ENCODE measurements around the gene KIF26A.

KIF26A gene

GRCh38 chr14:104101086-104101621, 37.2 kb upstream of the KIF26A start:
- no peak for DNase-seq (ENCODE audit: low read depth in 1 of 2, low spot score in 1 of 2)

GRCh38 chr14:104101651-104102281, 36.6 kb upstream of the KIF26A start:
- DNase-seq (ENCODE audit: low read depth in 1 of 2, low spot score in 1 of 2), result no peak

DNA sequence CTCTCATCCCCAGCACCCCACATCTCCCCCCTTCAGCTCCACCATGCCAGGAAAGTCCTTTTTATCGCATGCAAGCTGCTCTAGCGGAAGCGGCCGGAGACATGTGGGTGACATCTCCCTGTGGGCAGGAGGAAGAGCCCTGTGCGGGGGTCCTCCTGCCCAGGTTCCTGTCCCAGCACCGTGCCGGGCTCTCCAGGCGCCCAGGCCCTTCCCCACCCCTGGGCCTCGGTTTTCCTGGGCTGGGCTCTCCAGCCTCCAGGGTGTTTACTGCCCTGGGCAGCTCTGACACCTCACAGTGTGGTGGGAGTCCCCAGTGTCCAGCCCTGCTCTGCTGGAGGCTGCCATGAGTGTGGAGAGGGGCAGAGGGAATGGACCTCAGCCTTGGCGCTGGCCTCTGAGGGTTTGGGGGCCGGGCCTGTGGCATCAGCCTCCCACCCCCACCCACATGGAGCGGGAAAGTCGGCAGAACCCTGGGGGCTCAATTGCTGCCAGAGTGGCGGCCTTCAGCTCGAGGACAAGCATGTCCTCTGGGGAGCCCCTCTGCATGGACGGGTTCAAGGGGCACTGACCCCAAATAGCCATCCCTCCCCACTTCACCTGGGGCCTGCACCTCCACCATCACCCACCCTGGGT, 36.0 kb upstream of the KIF26A start:
- no peak for DNase-seq (ENCODE audit: low read depth in 1 of 2, low spot score in 1 of 2)

DNA sequence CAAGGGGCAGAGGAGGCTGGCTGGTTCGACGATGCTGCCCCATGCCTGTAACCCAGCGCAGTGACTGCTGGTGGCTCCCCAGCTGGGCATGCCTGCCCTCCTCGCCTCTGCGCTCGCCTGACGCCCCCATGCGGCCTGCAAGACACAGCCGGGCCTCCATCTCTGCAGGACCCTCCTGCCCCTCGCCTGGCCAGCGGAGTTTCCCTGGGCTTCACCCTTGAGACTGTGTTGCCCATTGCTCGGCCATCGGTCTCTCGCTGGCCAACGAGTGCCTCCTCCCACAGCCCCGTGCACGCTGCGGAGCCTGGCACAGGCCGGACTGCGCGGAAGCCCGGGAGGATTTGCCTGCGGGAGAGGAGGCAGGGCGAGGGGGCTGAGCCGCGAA, 35.3 kb upstream of the KIF26A start:
- DNase-seq (ENCODE audit: low read depth in 1 of 2, low spot score in 1 of 2), result no peak

DNA sequence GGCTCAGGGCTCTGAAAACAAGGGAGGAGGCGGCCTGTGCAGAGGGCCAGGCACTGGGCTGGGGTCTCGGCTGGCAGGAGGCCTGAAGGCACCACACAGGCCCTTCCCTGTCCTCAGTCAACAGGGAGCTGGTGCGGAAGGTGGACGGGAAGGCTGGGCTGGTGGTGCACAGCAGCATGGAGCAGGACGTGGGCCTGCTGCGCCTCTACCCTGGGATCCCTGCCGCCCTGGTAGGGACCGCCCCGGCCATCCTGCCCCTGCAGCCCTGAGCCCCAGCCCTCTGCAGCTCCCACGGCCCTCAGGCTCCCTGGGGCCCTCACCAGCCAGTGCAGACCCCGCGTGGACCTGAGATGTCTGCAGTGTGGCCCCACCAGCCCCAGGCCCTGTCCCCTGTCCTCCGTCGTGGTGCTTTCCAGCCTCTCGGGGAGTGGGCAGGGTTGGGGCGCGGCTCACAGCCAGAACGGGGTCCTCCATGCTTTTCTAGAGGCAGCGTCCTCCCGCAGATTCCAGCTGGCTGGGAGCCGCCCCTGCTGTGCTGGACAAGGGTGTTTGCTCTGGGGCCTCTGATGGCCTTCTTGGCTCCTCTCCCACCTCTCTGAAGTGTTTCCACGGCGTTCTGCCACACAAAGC, 34.8 kb upstream of the KIF26A start:
- no peak for DNase-seq (ENCODE audit: low read depth in 1 of 2, low spot score in 1 of 2)

- DNase-seq (ENCODE audit: low read depth in 1 of 2, low spot score in 1 of 2), result no peak
These were observed 34.1 kb upstream of the KIF26A start for GRCh38 chr14:104104076-104104901.

- no peak for DNase-seq (ENCODE audit: low read depth in 1 of 2, low spot score in 1 of 2)
These were observed 33.1 kb upstream of the KIF26A start for GRCh38 chr14:104105071-104105821.

- no peak for DNase-seq (ENCODE audit: low read depth in 1 of 2, low spot score in 1 of 2)
These were observed 32.4 kb upstream of the KIF26A start for GRCh38 chr14:104105822-104106470.

DNA sequence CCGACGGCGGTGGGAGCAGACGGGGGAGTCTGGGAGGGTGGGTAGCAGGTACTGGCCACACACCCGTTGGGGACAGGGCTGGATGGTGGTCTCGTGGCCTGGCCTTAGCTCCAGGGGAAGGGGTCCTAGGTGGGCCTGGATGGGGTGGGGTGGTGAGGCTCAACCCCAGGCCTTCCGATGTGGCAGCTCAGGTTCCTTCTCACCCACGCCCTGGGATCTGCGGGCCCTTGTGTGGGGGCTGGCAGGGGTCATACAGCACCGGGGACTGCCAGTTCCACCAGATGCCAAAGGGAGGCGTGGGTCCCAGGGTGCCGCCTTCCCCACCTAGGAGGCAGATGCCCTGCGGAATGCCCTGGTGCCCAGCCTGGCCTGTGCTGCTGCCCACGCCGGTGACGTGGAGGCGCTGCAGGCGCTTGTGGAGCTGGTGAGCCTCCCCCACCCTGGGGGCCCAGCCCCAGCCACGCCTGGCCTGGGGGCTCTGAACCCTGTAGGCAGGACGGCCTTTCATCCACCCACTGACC, 31.9 kb upstream of the KIF26A start:
- DNase-seq (ENCODE audit: low read depth in 1 of 2, low spot score in 1 of 2), result no peak

- DNase-seq (ENCODE audit: low read depth in 1 of 2, low spot score in 1 of 2), result no peak
These were observed 31.2 kb upstream of the KIF26A start for GRCh38 chr14:104107101-104107581.

DNA sequence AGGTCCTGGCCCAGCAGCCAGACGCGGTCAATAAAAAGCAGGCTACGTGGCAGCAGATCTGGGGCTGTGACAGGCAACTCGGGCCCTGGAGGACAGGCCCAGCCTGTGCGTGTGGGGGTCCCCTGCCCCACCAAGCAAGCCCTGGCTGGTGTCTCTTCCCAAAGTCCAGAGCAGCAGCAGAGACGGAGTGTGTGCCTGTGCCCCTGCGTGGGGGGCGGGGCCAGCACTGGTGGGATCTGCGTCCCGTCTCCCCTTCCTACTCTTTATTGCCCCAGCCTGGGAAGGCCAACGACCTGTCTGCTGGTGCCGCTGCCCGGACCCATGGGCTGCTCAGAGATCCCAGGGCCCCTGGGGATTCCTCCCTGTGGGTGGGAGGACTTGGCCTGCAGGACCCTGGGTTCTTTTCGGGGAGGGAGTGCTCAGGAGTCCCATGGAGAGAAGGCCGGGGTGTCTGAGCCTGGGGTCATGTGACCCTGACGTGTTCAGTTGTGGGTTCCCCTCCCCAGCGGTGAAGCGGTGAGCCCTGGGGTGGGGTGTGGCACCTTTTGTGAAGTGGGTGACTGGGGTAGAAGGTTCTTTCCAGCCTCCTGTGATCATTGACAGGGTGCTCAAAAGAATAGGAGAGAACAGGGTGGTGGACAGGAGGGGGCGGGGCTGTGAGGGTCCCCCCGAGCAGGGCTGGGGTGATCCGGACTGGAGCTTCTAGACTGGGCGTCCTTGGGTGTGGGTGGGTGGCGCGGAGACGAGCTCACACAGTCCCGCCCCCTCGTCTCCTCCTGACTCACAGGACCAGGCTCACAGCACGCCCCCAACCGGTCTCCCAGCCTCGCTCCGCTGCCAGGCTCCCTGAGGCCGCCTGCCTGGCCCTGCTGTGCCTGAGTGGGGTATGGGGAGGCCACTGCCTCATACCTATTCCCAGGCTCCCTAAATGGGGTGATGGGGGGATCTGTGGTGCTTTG, 30.5 kb upstream of the KIF26A start:
- no peak for DNase-seq (ENCODE audit: low read depth in 1 of 2, low spot score in 1 of 2)

- no peak for DNase-seq (ENCODE audit: low read depth in 1 of 2, low spot score in 1 of 2)
These were observed 29.5 kb upstream of the KIF26A start for GRCh38 chr14:104108570-104109541.

- no peak for DNase-seq (ENCODE audit: low read depth in 1 of 2, low spot score in 1 of 2)
These were observed 28.5 kb upstream of the KIF26A start for GRCh38 chr14:104109731-104110361.

DNA sequence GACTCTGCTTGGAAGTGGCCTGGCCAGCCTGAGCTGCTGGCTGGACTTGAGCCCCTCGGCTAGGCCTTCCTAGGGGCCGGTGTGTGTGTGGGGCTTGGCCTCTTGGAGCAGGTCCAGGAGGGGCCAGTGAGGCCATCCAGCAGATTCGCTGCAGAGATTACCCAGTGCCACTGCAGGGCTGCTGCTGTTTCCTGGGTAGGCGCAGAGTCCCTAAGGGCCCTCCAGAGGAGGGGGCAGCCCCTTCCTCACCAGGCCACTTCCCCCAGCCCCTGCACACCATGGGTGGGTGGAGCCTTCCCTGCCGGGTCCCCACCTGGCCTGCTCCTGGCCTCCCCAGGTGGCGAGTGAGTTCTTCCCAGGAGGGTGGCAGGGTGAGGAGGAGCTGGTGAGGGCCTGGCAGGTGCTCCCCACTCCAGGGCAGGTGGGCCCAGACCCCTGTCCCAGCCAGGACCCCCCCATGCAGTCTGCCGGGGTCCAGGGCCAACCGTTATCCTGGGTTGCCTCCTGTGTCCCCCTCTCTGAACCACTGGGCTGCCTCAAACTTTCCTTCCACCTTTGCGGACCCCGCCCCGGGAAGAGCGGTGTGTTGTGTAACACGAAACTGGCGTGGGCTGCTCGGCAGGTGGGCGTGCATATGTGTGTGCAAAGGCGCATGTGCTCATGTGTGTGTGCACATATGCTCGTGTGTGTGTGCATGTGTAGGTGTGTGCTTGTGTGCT, 27.7 kb upstream of the KIF26A start:
- no peak for DNase-seq (ENCODE audit: low read depth in 1 of 2, low spot score in 1 of 2)

- DNase-seq (ENCODE audit: low read depth in 1 of 2, low spot score in 1 of 2), result no peak
These were observed 26.9 kb upstream of the KIF26A start for GRCh38 chr14:104111301-104112112.

DNA sequence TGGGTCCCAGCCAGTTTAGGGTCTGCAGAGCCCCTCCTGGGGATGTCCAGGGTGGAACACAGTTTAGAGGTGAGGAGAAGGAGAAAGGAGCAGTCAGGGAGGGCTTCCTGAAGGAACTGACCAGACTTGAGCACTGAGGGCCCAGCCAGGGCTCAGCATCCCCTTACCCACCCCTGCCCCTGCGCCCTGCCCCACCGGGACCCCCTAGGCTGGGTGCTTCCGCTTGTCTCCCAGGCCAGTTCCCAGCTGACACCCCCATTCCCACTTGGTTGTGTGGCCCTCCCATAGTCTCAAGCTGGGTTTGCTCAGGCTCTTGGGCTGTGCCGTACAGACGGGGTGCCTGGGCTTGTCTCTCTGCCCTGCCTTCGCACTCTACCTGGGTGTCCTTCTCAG, 26.3 kb upstream of the KIF26A start:
- no peak for DNase-seq (ENCODE audit: low read depth in 1 of 2, low spot score in 1 of 2)

Data from stimulated activated CD4-positive, alpha-beta T cell treated with anti-CD3 and anti-CD28 coated beads, Interleukin-15, amount 100 ng/mL, for 1 hour (primary cell).